ENCODE data around the gene MISP3. TPM values are rescaled to one million over a fixed set of nuclear protein-coding genes. Genes with fewer than 3 reads are reported as not detected.

The MISP3 gene
- total RNA-seq, 2 experiments from 2014 or later, result 1.0 to 1.1 TPM

DNA sequence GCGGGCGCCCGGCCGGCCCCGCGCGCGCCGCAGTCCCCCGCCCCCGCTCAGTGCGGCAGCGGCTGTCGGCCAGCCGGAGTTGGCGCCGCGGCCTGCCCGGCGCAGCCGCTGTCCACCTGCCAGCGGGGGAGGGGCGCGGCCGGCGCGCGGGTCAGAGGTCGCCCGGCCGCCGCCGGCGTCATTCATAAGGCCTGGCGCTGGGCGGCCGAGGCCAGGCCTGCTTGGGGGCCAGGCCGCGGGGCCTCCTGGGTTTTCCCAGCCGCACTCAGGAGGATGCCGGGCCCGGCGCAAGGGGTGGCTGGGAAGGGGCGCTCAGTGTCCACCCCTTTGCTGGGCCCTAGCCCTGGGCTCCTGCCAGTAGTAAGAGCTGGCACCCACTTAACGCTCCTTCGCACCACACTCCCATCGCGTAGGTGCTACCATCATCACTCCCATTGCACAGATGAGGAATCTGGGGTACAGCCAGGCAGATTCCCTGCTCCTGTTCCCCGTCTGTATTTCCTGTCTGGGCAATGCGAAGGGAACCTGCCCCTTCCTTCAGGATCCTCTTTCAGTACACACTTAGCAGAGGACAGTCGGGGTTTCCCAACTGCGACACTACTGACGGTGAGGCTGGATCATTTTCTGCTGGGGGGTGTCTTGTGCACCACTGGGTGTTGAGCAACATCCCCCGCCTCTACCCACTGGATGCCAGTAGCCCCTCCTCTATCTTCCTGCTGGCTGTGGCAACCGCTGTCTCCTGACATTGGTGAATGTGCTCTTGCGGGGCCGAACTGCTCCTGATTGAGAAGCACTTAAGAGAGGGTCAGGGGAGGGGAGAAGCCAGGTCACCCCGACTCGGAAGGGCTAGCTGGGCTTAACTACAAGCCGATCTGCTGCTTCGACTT, 45.8 kb downstream of the MISP3 start:
- no peaks in the 10 kb centered on the region for H3K9me3 Mint-ChIP-seq (ENCODE audit: insufficient read depth)
- peak overlapping the region; percentile 78 for H3K4me3 Mint-ChIP-seq
- ChIA-PET CTCF (interaction anchor here (0.8 to 6.2 kb wide), 5 partner anchors 13 to 65 kb away, joined by 3 to 45 read pairs (median 3); partner anchors contain the start of gene ASF1B), POLR2A (interaction anchor here (0.7 to 1.5 kb wide), 3 partner anchors 12 to 18 kb away, joined by 3 to 5 read pairs (median 4); partner anchors contain the start of gene ASF1B)
- ATAC-seq (no peak), DNase-seq (peak; percentile 35)
- H3K27me3 Mint-ChIP-seq (ENCODE audit: low read depth), result no peaks in the 10 kb centered on the region
- H3K4me1 Mint-ChIP-seq (ENCODE audit: low read depth), result peaks cover 45% of the 10 kb centered on the region
- peak overlapping the region; percentile 72 for H3K27ac Mint-ChIP-seq
- peaks cover 28% of the 10 kb centered on the region for H3K36me3 Mint-ChIP-seq (ENCODE audit: low read depth)

GRCh38 chr19:14119146-14119545, 46.6 kb downstream of the MISP3 start:
- Mint-ChIP-seq H3K9me3 (ENCODE audit: insufficient read depth) (no peaks in the 10 kb centered on the region), H3K4me3 (peak overlapping the region; percentile 78), H3K27me3 (ENCODE audit: low read depth) (no peaks in the 10 kb centered on the region), H3K27ac (peak overlapping the region; percentile 72), H3K36me3 (ENCODE audit: low read depth) (peaks cover 28% of the 10 kb centered on the region), H3K4me1 (ENCODE audit: low read depth) (peaks cover 38% of the 10 kb centered on the region)
- ChIA-PET POLR2A (interaction anchor here (0.7 to 1.5 kb wide), 2 partner anchors 11 to 16 kb away, joined by 3 to 4 read pairs; no protein-coding TSS in a partner anchor), CTCF (interaction anchor here (6.2 kb wide), 1 partner anchor 17 kb away, joined by 45 read pairs; the partner anchor contains the start of gene ASF1B)
- ATAC-seq, result no peak
- DNase-seq, result no peak

- no peaks in the 10 kb centered on the region for H3K9me3 Mint-ChIP-seq (ENCODE audit: insufficient read depth)
- POLR2A ChIA-PET, result no interaction called here
- no peak for ATAC-seq
These were observed 47.3 kb downstream of the MISP3 start for GRCh38 chr19:14119644-14120496.

GRCh38 chr19:14120497-14120780, 47.9 kb downstream of the MISP3 start:
- Mint-ChIP-seq H3K4me3 (no peak overlapping the region), H3K27ac (no peak overlapping the region), H3K36me3 (ENCODE audit: low read depth) (peaks cover 41% of the 10 kb centered on the region), H3K4me1 (ENCODE audit: low read depth) (peaks cover 28% of the 10 kb centered on the region), H3K9me3 (ENCODE audit: insufficient read depth) (no peaks in the 10 kb centered on the region), H3K27me3 (ENCODE audit: low read depth) (no peaks in the 10 kb centered on the region)
- POLR2A ChIA-PET, result interaction anchor here (0.6 kb wide), 1 partner anchor 1148 kb away, joined by 4 read pairs; no protein-coding TSS in a partner anchor
- DNase-seq, result no peak
- ATAC-seq, result no peak
- CTCF ChIA-PET, result interaction anchor here (1.1 kb wide), 1 partner anchor 16 kb away, joined by 5 read pairs; the partner anchor contains the start of gene ASF1B

More at GRCh38 chr19:14119644-14120496, 47.3 kb downstream of the MISP3 start:
- Mint-ChIP-seq H3K4me3 (no peak overlapping the region), H3K4me1 (ENCODE audit: low read depth) (peaks cover 34% of the 10 kb centered on the region), H3K27me3 (ENCODE audit: low read depth) (no peaks in the 10 kb centered on the region), H3K27ac (no peak overlapping the region), H3K36me3 (ENCODE audit: low read depth) (peaks cover 35% of the 10 kb centered on the region)
- no peak for DNase-seq
- CTCF ChIA-PET, result interaction anchor here (6.2 kb wide), 1 partner anchor 17 kb away, joined by 45 read pairs; the partner anchor contains the start of gene ASF1B

DNA sequence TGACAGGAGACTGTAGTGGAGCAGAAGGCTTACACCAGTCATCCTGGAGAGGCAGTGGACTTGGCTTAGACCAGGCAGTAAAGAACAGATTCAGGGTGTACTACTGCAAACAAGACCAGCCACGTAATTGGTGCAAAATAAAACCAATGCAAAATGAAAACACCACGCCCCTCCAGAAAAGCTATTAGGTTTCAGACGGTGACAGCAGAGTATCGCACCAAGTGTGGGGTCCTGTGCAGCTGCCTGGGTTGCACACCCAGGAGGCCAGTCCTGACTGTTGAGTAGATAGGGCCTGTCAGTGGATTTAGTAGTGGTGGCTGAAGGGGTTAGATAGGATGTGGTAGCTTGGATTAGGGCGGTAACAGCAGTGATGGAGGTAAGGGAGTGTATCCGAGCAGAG, 50.3 kb downstream of the MISP3 start:
- ChIA-PET CTCF (interaction anchor here (2.3 to 4.4 kb wide), 2 partner anchors 8 to 14 kb away, joined by 12 to 25 read pairs; partner anchors contain the start of gene ASF1B), POLR2A (interaction anchor here (0.6 kb wide), 1 partner anchor 13 kb away, joined by 3 read pairs; no protein-coding TSS in a partner anchor)
- DNase-seq (no peak), ATAC-seq (no peak)
- no peak overlapping the region for H3K4me3 Mint-ChIP-seq
- no peaks in the 10 kb centered on the region for H3K9me3 Mint-ChIP-seq (ENCODE audit: insufficient read depth)
- peaks cover 58% of the 10 kb centered on the region for H3K36me3 Mint-ChIP-seq (ENCODE audit: low read depth)
- H3K27ac Mint-ChIP-seq, result no peak overlapping the region
- H3K27me3 Mint-ChIP-seq (ENCODE audit: low read depth), result no peaks in the 10 kb centered on the region
- peaks cover 18% of the 10 kb centered on the region for H3K4me1 Mint-ChIP-seq (ENCODE audit: low read depth)

Other genes with a start within 250 kb of the MISP3 start
- gene NANOS3, start 195.7 kb upstream of the MISP3 start, total RNA-seq, result under 1 TPM; 0.60 to 0.90 TPM
- gene BRME1, start 166.7 kb upstream of the MISP3 start, total RNA-seq, result 1 to 10 TPM; 4.2 to 5.0 TPM
- 10 to 100 TPM; 27.8 to 28.9 TPM for gene CC2D1A, start 166.6 kb upstream of the MISP3 start, total RNA-seq
- 1 to 10 TPM in 1 of 2 experiments, under 1 TPM in 1; 0.11 to 1.3 TPM for gene PODNL1, start 134.4 kb upstream of the MISP3 start, total RNA-seq
- gene DCAF15, start 120.3 kb upstream of the MISP3 start, total RNA-seq, result 100 to 1,000 TPM in 1 of 2 experiments, 10 to 100 TPM in 1; 90.1 to 104 TPM
- gene RFX1, start 66.5 kb upstream of the MISP3 start, total RNA-seq, result 10 to 100 TPM; 15.9 to 17.7 TPM
- gene RLN3, start 44.6 kb upstream of the MISP3 start, total RNA-seq, result not detected
- gene IL27RA, start 41.0 kb upstream of the MISP3 start, total RNA-seq, result 10 to 100 TPM; 39.7 to 39.8 TPM
- gene PALM3, start 10.7 kb upstream of the MISP3 start, total RNA-seq, result not detected
- gene C19orf67, start 13.0 kb downstream of the MISP3 start, total RNA-seq, result not detected
- gene SAMD1, start 18.0 kb downstream of the MISP3 start, total RNA-seq, result 10 to 100 TPM; 72.0 to 76.1 TPM
- 10 to 100 TPM; 69.2 to 72.4 TPM for gene PRKACA, start 45.0 kb downstream of the MISP3 start, total RNA-seq
- 100 to 1,000 TPM; 131 TPM for gene ASF1B, start 63.8 kb downstream of the MISP3 start, total RNA-seq
- 1 to 10 TPM; 6.3 to 7.7 TPM for gene ADGRL1, start 133.4 kb downstream of the MISP3 start, total RNA-seq